MCF 10A (cell line): Measurements from ENCODE around the gene CBX8. TPM values are rescaled to one million over a fixed set of nuclear protein-coding genes. Genes with fewer than 3 reads are reported as not detected.
A peak's percentile ranks its signal among the peaks of the same experiment; 100 is the strongest.

Experiments used
- BruUV-seq: library from RNA; stranded (reverse); fragments of 400-500 nt; replicated peaks from 2 replicates; lab custom pipeline; 2021; lab: Mats Ljungman, UMichigan
- CTCF ChIA-PET: fragments of 300-600 bp; sonication (Branson Sonifier 250); formaldehyde crosslinking; extraction: SDS; loops from one replicate; lab custom pipeline; 2021; ENCODE audit warnings: antibody characterized with exemption, inconsistent platforms; lab: Yijun Ruan, JAX
- POLR2A ChIA-PET: fragments of 300-600, 350-650 bp; sonication (Branson Sonifier 250); formaldehyde crosslinking; extraction: SDS; loops from one replicate; lab custom pipeline; 2020; ENCODE audit warnings: antibody characterized with exemption, inconsistent platforms; lab: Yijun Ruan, JAX
- DNase-seq: peaks from one replicate; pipeline ENCODE4 v3.0.0-alpha.2; 2018; ENCODE audit not compliant: unreplicated experiment
- H3K27ac Mint-ChIP-seq: one replicate; pipeline ENCODE4 v1.8.0; 2022; ENCODE audit warnings: mild to moderate bottlenecking, low read depth, mixed read lengths; ENCODE audit not compliant: unreplicated experiment
- H3K27me3 Mint-ChIP-seq: one replicate; pipeline ENCODE4 v1.8.0; 2022; ENCODE audit warnings: mixed read lengths; ENCODE audit not compliant: insufficient read depth, unreplicated experiment
- H3K36me3 Mint-ChIP-seq: one replicate; pipeline ENCODE4 v1.8.0; 2022; ENCODE audit warnings: mild to moderate bottlenecking, moderate library complexity, mixed read lengths; ENCODE audit not compliant: insufficient read depth, unreplicated experiment
- H3K4me1 Mint-ChIP-seq: one replicate; pipeline ENCODE4 v1.8.0; 2022; ENCODE audit warnings: mixed read lengths; ENCODE audit not compliant: insufficient read depth, unreplicated experiment
- H3K4me3 Mint-ChIP-seq: one replicate; pipeline ENCODE4 v1.8.0; 2022; ENCODE audit warnings: mild to moderate bottlenecking, moderate library complexity, mixed read lengths; ENCODE audit not compliant: unreplicated experiment
- H3K9me3 Mint-ChIP-seq: one replicate; pipeline ENCODE4 v1.8.0; 2022; ENCODE audit warnings: mixed read lengths; ENCODE audit not compliant: unreplicated experiment
- CTCF ChIP-seq: fragments of 200-600 bp; IDR thresholded peaks from one replicate; pipeline ENCODE4 v1.8.0; 2022; ENCODE audit warnings: antibody characterized with exemption, mild to moderate bottlenecking; ENCODE audit not compliant: unreplicated experiment
- intact Hi-C: fragments of 100-400 bp; cut with micrococcal nuclease; formaldehyde crosslinking; loops from 2 replicates; pipeline ENCODE4 v1.14.1; 2022
- total RNA-seq: library from RNA; stranded (reverse); gene quantifications from 2 replicates; pipeline ENCODE4 v1.2.3, GENCODE V29; 2022

Gene CBX8
- total RNA-seq, 1 experiment from 2014 or later: 9.4 TPM

DNA sequence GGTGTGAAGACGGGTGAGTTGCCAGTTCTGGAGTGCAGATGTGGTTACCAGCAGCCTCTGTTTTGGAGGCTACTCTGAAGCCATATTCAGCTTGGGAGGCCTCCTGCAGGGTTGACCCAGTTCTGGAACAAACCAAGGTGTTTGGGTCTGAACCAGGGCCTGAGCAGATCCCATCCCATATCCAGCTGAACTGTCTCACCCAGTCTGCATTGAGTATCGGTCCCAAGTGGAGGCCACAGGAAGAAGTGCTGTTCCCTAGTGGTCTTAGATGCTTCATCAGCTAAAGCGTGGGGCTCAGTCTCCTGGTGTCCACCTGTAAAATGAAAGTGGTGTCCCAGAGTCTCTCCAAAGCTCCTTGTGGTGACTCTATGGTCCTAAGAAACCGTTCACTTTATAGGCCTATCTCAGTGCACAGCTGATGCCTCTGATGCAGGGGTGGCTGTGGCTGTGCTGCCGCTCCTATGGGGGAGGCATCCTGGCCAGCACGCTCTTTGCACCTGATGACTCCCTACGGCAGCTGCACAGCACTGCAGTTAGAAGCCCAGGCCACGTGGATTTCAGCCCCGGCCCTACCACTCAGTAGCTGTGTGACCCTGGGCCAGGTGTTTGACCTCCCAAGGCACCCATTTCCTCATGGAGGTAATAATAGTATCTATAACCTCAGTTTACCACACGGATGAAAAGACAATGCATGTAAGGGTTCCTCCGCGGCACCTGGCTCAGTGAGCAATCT lies 21.3 kb upstream of the CBX8 start:
- Mint-ChIP-seq H3K36me3 (peaks cover 6% of the 10 kb centered on the region), H3K4me3 (no peak overlapping the region), H3K4me1 (peaks cover 5% of the 10 kb centered on the region), H3K27me3 (no peaks in the 10 kb centered on the region), H3K9me3 (no peaks in the 10 kb centered on the region), H3K27ac (no peak overlapping the region)
- DNase-seq: no peak
- BruUV-seq: no TSS peak
- intact Hi-C loops: no loop called here
- TF ChIP-seq CTCF: no peak
- ChIA-PET POLR2A (interaction anchor here (0.7 to 1.7 kb wide), 6 partner anchors 10 to 125 kb away, joined by 3 to 5 read pairs (median 4); partner anchors contain the start of gene CBX4), CTCF (interaction anchor here (0.7 to 1.2 kb wide), 3 partner anchors 10 to 97 kb away, joined by 3 read pairs; no protein-coding TSS in a partner anchor)

DNA sequence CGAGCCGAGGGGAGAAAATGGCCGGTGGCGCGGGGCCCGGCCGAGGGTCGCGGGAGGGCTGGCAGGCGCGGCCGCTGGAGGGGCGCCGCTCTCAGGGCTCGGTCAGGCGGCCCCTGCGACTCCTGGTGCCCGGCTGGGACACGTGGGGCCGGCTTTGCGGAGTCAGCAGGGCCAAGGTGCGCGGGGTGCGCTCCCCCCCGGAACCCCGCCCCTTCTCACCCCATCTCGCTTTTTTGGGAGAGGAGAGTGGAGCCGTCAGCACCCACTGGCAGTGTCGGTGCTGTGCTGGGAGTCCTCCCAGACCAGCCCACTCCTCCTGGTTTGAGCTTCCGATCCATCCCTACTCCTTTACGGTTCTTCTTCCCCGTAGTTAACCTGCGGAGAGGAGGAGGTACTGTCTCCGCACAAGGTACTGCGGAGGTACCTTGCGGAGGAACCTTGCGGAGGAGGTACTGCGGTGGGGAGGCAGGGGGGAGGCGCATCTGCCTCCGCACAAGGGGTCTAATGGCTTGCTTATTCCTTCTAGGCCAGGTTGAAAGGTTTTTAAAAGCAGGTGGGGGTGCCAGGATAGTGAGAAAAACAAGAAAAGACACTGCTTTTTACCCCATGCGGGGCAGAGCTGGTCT lies 19.1 kb upstream of the CBX8 start:
- intact Hi-C loops: no loop called here
- CTCF ChIA-PET: no interaction called here
- no peak for TF ChIP-seq CTCF
- H3K4me3 Mint-ChIP-seq: no peak overlapping the region
- POLR2A ChIA-PET: no interaction called here
- peaks cover 12% of the 10 kb centered on the region for H3K4me1 Mint-ChIP-seq
- peaks cover 12% of the 10 kb centered on the region for H3K27me3 Mint-ChIP-seq
- H3K9me3 Mint-ChIP-seq: no peaks in the 10 kb centered on the region
- peaks cover 6% of the 10 kb centered on the region for H3K36me3 Mint-ChIP-seq
- no peak for DNase-seq
- no TSS peak for BruUV-seq
- H3K27ac Mint-ChIP-seq: no peak overlapping the region

- POLR2A ChIA-PET: no interaction called here
- no peak for TF ChIP-seq CTCF
- Mint-ChIP-seq H3K4me3 (peak overlapping the region; percentile 38), H3K4me1 (peaks cover 12% of the 10 kb centered on the region), H3K9me3 (no peaks in the 10 kb centered on the region), H3K27me3 (peaks cover 12% of the 10 kb centered on the region), H3K36me3 (peaks cover 6% of the 10 kb centered on the region), H3K27ac (no peak overlapping the region)
- BruUV-seq: no TSS peak
- CTCF ChIA-PET: interaction anchor here (1.4 kb wide), 1 partner anchor 22 kb away, joined by 3 read pairs; no protein-coding TSS in a partner anchor
- peak; percentile 19 for DNase-seq
- intact Hi-C loops: no loop called here
These were observed 18.3 kb upstream of the CBX8 start for GRCh38 chr17:79814974-79815835.
